Adrenal gland (tissue), 19 donors: ENCODE data around the gene MVB12B. TPM values are rescaled to one million over a fixed set of nuclear protein-coding genes. Genes with fewer than 3 reads are reported as not detected.
"Not testable (repeated sequence)": the region's sequence is repeated elsewhere in the genome, so short reads cannot be mapped to it uniquely, and the experiment has no call there.

Experiments
- DNase-seq, 7 donors: peaks; one replicate each; pipeline ENCODE4 v3.0.0-alpha.2; 2019 to 2020
- H3K27ac ChIP-seq, 5 donors: fragments of 200-600 bp; sonication (generic) in 4 of 5; 1 replicate in 3 of 5; 2 replicates in 2 of 5; pipeline versions ENCODE4 v1.5.1 to v1.8.0; 2016 to 2020; ENCODE audit warnings: mild to moderate bottlenecking in 1 of 5
- H3K27me3 ChIP-seq: fragments of 200-600 bp; 2 replicates; pipeline ENCODE4 v1.8.0; 2021
- H3K36me3 ChIP-seq, 2 donors: fragments of 200-600 bp; replicated peaks in 1 of 2; 1 replicate in 1 of 2; 2 replicates in 1 of 2; pipeline versions ENCODE4 v1.5.1 to v1.8.0; 2018 to 2022
- H3K4me1 ChIP-seq, 2 donors: fragments of 200-600 bp; replicated peaks in 1 of 2; 1 replicate in 1 of 2; 2 replicates in 1 of 2; pipeline versions ENCODE4 v1.5.1 to v1.8.0; 2018 to 2021
- H3K4me3 ChIP-seq, 4 donors: fragments of 200-600 bp; sonication (generic) in 3 of 4; one replicate each; pipeline ENCODE4 v1.5.1; 2016 to 2018
- H3K9me3 ChIP-seq, 3 donors: fragments of 200-600 bp; sonication (generic) in 1 of 3; replicated peaks in 1 of 3; 1 replicate in 2 of 3; 2 replicates in 1 of 3; pipeline versions ENCODE4 v1.5.1 to v1.8.0; 2016 to 2021
- POLR2A ChIP-seq, 2 donors: fragments of 450-650 bp; IDR thresholded peaks; one replicate each; pipeline ENCODE4 v1.6.1; 2017; ENCODE audit warnings: antibody characterized with exemption in 2 of 2, mild to moderate bottlenecking in 2 of 2, moderate library complexity in 1 of 2
- WGBS, 4 donors: extraction: QIAGEN DNeasy Blood & Tissue Kit in 2 of 4; methylation state at CpG; one replicate each; pipeline versions ENCODE4 v1.1.5 to v1.1.7; 2013 to 2017; 5-methylcytosine and 5-hydroxymethylcytosine counted together
- intact Hi-C, 2 donors: fragments of 100-400 bp; cut with DNase I; formaldehyde crosslinking; loops; one replicate each; pipeline versions ENCODE4 v1.14.1 to v1.15.0; 2022 to 2023
- long read RNA-seq, 10 donors: library from polyadenylated mRNA in 3 of 10; unstranded in 2 of 10; stranded (forward) in 1 of 10; transcript quantifications; one replicate each; pipeline ENCODE4 v2.0.0 and lab custom pipeline, GENCODE V29; 2021 to 2026
- polyA plus RNA-seq, 3 donors: library from polyadenylated mRNA; stranded (reverse); fragments of 200-250 nt in 2 of 3; fragments of 350-450 nt in 1 of 3; fragmentation: Illumina TruSeq in 1 of 3; extraction: RNeasy Lipid Tissue Mini Kit (QIAGEN cat#74804) in 1 of 3; gene quantifications; one replicate each; pipeline ENCODE4 v1.2.3, GENCODE V29; 2013 to 2014
- total RNA-seq, 9 donors: library from RNA; depleted of rRNA in 4 of 9; stranded (reverse); fragments of >200 nt in 4 of 9; fragments of 120-200 nt in 1 of 9; fragmentation: NEBNext Ultra II Directional in 1 of 9; extraction: Animal tissue kit (Norgen Biotek cat#: 25700) in 1 of 9; gene quantifications; one replicate each; pipeline versions ENCODE4 v1.1.0 to v1.2.4, GENCODE V29; 2013 to 2023
- TF ChIP-seq, protein P1 (sequence below), 6 experiments: fragments of 450-650 bp in 4 of 6; fragments of 200-600 bp in 2 of 6; sonication (generic) in 1 of 6; IDR thresholded peaks; 1 replicate in 5 of 6; 2 replicates in 1 of 6; pipeline versions ENCODE4 v1.5.1 to v1.8.0; 2016 to 2021; ENCODE audit warnings: antibody characterized with exemption in 6 of 6, mild to moderate bottlenecking in 2 of 6, moderate library complexity in 1 of 6
- donor health status: healthy with polysubstance abuse.
- donor health status: Bipolar disorder and iron deficiency.
- donor health status: DM: yes; HTN: yes; CAD: no.
- donor health status: DM: no; HTN: no; CAD: no.
- donor health status: DM: no; HTN: no; CAD: no.
- donor health status: DM: yes; HTN: yes; CAD: no.

The MVB12B gene
- total RNA-seq = 10 to 100 TPM in 8 of 9 donors, 1 to 10 TPM in 1; 3.7 to 20.5 (median 13.9) TPM
- 1 to 10 TPM; 5.9 to 9.5 (median 6.5) TPM for polyA plus RNA-seq
- long read RNA-seq, donor 1 = 0 reads
- long read RNA-seq, donor 2 = 0 reads
- long read RNA-seq, donor 3 = 0 reads
- long read RNA-seq, donor 4, partial matches to known transcripts = 0 of 2 reads
- long read RNA-seq, donor 4, other reads (novel, unspliced or antisense) = 2 of 2 reads
- long read RNA-seq, donor 5, full-length matches to known transcripts = 8 of 17 reads
- long read RNA-seq, donor 5, partial matches to known transcripts = 3 of 17 reads
- long read RNA-seq, donor 5, other reads (novel, unspliced or antisense) = 6 of 17 reads
- long read RNA-seq, donor 6, full-length matches to known transcripts = 1 of 5 reads
- long read RNA-seq, donor 6, partial matches to known transcripts = 3 of 5 reads
- long read RNA-seq, donor 6, other reads (novel, unspliced or antisense) = 1 of 5 reads
- long read RNA-seq, donor 7, partial matches to known transcripts = 0 of 2 reads
- long read RNA-seq, donor 7, other reads (novel, unspliced or antisense) = 0 of 2 reads
- long read RNA-seq, donor 8, full-length matches to known transcripts = 1 of 1 reads
- long read RNA-seq, donor 8, partial matches to known transcripts = 0 of 1 reads
- long read RNA-seq, donor 8, other reads (novel, unspliced or antisense) = 0 of 1 reads
- long read RNA-seq, donor 9 = 0 reads
- long read RNA-seq, donor 10, full-length matches to known transcripts = 1 of 1 reads
- long read RNA-seq, donor 10, partial matches to known transcripts = 0 of 1 reads
- long read RNA-seq, donor 10, other reads (novel, unspliced or antisense) = 0 of 1 reads

GRCh38 chr9:126326228-126327005, at the start of gene MVB12B:
Gene MVB12B (plus strand): TSS chr9:126326829. CDS start chr9:126326930, 101 bp downstream.
- Histone ChIP-seq H3K27me3 (no peaks in the 10 kb centered on the region), H3K4me3 (peak within 1 kb of the TSS in 3 of 4 donors; percentile 18 to 90 (median 50)), H3K9me3 (peaks cover 0 to 7% (median 5%) of the 10 kb centered on the region in 3 donors), H3K36me3 (no peaks in the 10 kb centered on the region), H3K4me1 (peaks cover 7 to 15% of the 10 kb centered on the region in 2 donors), H3K27ac (peak within 1 kb of the TSS in 4 of 5 donors; percentile 38 to 87 (median 63))
- WGBS, 4 donors = 5 to 50% (median 22%) methylated on average over 2 to 85 of the region's 94 CpGs
- peak in 6 of 7 donors; percentile 31 to 53 (median 42) for DNase-seq
- TF ChIP-seq, protein P1, sequence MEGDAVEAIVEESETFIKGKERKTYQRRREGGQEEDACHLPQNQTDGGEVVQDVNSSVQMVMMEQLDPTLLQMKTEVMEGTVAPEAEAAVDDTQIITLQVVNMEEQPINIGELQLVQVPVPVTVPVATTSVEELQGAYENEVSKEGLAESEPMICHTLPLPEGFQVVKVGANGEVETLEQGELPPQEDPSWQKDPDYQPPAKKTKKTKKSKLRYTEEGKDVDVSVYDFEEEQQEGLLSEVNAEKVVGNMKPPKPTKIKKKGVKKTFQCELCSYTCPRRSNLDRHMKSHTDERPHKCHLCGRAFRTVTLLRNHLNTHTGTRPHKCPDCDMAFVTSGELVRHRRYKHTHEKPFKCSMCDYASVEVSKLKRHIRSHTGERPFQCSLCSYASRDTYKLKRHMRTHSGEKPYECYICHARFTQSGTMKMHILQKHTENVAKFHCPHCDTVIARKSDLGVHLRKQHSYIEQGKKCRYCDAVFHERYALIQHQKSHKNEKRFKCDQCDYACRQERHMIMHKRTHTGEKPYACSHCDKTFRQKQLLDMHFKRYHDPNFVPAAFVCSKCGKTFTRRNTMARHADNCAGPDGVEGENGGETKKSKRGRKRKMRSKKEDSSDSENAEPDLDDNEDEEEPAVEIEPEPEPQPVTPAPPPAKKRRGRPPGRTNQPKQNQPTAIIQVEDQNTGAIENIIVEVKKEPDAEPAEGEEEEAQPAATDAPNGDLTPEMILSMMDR (IDR thresholded peaks at IDR 0.05) = peak in 1 of 6 experiments; percentile 4
- TF ChIP-seq POLR2A (IDR thresholded peaks at IDR 0.05) = no peak
- intact Hi-C loops = no loop called here

GRCh38 chr9:126283799-126284465, 42.7 kb upstream of the MVB12B start:
- intact Hi-C loops = no loop called here
- no peak for TF ChIP-seq POLR2A (IDR thresholded peaks at IDR 0.05)
- TF ChIP-seq, protein P1 (IDR thresholded peaks at IDR 0.05) = no peak
- no peaks in the 10 kb centered on the region for H3K4me1 ChIP-seq

DNA sequence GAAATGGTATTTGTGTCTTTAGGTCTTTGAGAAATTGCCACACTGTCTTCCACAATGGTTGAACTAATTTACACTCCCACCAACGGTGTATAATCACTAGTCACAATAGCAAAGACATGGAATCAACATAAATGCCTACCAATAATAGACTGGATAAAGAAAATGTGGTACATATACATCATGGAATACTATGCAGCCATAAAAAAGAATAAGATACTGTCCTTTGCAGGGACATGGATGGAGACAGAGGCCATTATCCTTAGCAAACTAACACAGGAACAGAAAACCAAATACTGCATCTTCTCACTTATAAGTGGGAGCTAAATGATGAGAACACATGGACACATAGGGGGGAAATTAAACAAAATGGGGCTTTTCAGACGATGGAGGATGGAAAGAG, 41.0 kb upstream of the MVB12B start:
- H3K27me3 ChIP-seq, H3K9me3 ChIP-seq, intact Hi-C loops, H3K4me1 ChIP-seq, H3K36me3 ChIP-seq, H3K27ac ChIP-seq, DNase-seq, H3K4me3 ChIP-seq: not testable (repeated sequence)
- WGBS, 4 donors = 66 to 76% (median 74%) methylated on average over 2 of the region's 2 CpGs

More at GRCh38 chr9:126283799-126284465, 42.7 kb upstream of the MVB12B start:
- Histone ChIP-seq H3K4me3 (no peak overlapping the region), H3K9me3 (no peaks in the 10 kb centered on the region), H3K27ac (no peak overlapping the region), H3K27me3 (no peaks in the 10 kb centered on the region), H3K36me3 (no peaks in the 10 kb centered on the region)
- 91 to 95% (median 93%) methylated on average over 8 to 9 of the region's 9 CpGs for WGBS, 4 donors
- no peak for DNase-seq

- H3K36me3 ChIP-seq = no peaks in the 10 kb centered on the region
- no peaks in the 10 kb centered on the region for H3K9me3 ChIP-seq
- no peak overlapping the region for H3K27ac ChIP-seq
- no peak overlapping the region for H3K4me3 ChIP-seq
- DNase-seq = no peak
- WGBS, 4 donors = 77 to 94% (median 92%) methylated on average over 6 of the region's 6 CpGs
- TF ChIP-seq POLR2A (IDR thresholded peaks at IDR 0.05) = no peak
- TF ChIP-seq, protein P1 (IDR thresholded peaks at IDR 0.05) = no peak
- no peaks in the 10 kb centered on the region for H3K4me1 ChIP-seq
- intact Hi-C loops = no loop called here
- H3K27me3 ChIP-seq = no peaks in the 10 kb centered on the region
Measured at GRCh38 chr9:126287166-126287866, 39.3 kb upstream of the MVB12B start.
